ENCODE measurements around the gene STK11IP. TPM values are rescaled to one million over a fixed set of nuclear protein-coding genes. Genes with fewer than 3 reads are reported as not detected.
A peak's percentile ranks its signal among the peaks of the same experiment; 100 is the strongest.

The STK11IP gene
- total and polyA plus RNA-seq, 2 of the 13 experiments (the other 11 are each of a cell fraction or from before 2014, with no cell fraction given) = 12.8 to 24.0 TPM

GRCh38 chr2:219552382-219553167 lies 45.1 kb upstream of the STK11IP start (continued):
- TF ChIP-seq, protein P1, sequence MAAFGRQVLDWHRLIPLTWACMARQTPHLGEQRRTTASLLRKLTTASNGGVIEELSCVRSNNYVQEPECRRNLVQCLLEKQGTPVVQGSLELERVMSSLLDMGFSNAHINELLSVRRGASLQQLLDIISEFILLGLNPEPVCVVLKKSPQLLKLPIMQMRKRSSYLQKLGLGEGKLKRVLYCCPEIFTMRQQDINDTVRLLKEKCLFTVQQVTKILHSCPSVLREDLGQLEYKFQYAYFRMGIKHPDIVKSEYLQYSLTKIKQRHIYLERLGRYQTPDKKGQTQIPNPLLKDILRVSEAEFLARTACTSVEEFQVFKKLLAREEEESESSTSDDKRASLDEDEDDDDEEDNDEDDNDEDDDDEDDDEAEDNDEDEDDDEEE (CRISPR knock-in tag; IDR thresholded peaks at IDR 0.05) = peak; percentile 90
- TF ChIP-seq, protein P2, sequence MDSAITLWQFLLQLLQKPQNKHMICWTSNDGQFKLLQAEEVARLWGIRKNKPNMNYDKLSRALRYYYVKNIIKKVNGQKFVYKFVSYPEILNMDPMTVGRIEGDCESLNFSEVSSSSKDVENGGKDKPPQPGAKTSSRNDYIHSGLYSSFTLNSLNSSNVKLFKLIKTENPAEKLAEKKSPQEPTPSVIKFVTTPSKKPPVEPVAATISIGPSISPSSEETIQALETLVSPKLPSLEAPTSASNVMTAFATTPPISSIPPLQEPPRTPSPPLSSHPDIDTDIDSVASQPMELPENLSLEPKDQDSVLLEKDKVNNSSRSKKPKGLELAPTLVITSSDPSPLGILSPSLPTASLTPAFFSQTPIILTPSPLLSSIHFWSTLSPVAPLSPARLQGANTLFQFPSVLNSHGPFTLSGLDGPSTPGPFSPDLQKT (CRISPR knock-in tag; IDR thresholded peaks at IDR 0.05; ENCODE audit: borderline replicate concordance) = no peak; the same call in 1 of the 2 replicates
- peak; percentile 36 for TF ChIP-seq MNT (IDR thresholded peaks at IDR 0.05)
- TF ChIP-seq, protein P3, sequence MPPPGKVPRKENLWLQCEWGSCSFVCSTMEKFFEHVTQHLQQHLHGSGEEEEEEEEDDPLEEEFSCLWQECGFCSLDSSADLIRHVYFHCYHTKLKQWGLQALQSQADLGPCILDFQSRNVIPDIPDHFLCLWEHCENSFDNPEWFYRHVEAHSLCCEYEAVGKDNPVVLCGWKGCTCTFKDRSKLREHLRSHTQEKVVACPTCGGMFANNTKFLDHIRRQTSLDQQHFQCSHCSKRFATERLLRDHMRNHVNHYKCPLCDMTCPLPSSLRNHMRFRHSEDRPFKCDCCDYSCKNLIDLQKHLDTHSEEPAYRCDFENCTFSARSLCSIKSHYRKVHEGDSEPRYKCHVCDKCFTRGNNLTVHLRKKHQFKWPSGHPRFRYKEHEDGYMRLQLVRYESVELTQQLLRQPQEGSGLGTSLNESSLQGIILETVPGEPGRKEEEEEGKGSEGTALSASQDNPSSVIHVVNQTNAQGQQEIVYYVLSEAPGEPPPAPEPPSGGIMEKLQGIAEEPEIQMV (CRISPR knock-in tag; IDR thresholded peaks at IDR 0.05; ENCODE audit: low read depth) = peak; percentile 88
- peak; percentile 81 for TF ChIP-seq ZNF563 (CRISPR knock-in tag; IDR thresholded peaks at IDR 0.05)
- peak; percentile 15; the same call in 1 of the 2 replicates for TF ChIP-seq HDAC2 (CRISPR knock-in tag; IDR thresholded peaks at IDR 0.05)
- TF ChIP-seq ZSCAN5A (CRISPR knock-in tag; IDR thresholded peaks at IDR 0.05; ENCODE audit: borderline replicate concordance) = no peak
- no peak for TF ChIP-seq ZNF746 (CRISPR knock-in tag; IDR thresholded peaks at IDR 0.05)
- peak; percentile 86 for TF ChIP-seq ZNF441 (CRISPR knock-in tag; IDR thresholded peaks at IDR 0.05; ENCODE audit: borderline replicate concordance)
- TF ChIP-seq, protein P4, sequence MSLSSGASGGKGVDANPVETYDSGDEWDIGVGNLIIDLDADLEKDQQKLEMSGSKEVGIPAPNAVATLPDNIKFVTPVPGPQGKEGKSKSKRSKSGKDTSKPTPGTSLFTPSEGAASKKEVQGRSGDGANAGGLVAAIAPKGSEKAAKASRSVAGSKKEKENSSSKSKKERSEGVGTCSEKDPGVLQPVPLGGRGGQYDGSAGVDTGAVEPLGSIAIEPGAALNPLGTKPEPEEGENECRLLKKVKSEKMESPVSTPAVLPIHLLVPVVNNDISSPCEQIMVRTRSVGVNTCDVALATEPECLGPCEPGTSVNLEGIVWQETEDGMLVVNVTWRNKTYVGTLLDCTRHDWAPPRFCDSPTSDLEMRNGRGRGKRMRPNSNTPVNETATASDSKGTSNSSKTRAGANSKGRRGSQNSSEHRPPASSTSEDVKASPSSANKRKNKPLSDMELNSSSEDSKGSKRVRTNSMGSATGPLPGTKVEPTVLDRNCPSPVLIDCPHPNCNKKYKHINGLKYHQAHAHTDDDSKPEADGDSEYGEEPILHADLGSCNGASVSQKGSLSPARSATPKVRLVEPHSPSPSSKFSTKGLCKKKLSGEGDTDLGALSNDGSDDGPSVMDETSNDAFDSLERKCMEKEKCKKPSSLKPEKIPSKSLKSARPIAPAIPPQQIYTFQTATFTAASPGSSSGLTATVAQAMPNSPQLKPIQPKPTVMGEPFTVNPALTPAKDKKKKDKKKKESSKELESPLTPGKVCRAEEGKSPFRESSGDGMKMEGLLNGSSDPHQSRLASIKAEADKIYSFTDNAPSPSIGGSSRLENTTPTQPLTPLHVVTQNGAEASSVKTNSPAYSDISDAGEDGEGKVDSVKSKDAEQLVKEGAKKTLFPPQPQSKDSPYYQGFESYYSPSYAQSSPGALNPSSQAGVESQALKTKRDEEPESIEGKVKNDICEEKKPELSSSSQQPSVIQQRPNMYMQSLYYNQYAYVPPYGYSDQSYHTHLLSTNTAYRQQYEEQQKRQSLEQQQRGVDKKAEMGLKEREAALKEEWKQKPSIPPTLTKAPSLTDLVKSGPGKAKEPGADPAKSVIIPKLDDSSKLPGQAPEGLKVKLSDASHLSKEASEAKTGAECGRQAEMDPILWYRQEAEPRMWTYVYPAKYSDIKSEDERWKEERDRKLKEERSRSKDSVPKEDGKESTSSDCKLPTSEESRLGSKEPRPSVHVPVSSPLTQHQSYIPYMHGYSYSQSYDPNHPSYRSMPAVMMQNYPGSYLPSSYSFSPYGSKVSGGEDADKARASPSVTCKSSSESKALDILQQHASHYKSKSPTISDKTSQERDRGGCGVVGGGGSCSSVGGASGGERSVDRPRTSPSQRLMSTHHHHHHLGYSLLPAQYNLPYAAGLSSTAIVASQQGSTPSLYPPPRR (CRISPR knock-in tag; IDR thresholded peaks at IDR 0.05; ENCODE audit: borderline replicate concordance) = peak; percentile 61
- TF ChIP-seq ZNF44 (CRISPR knock-in tag; IDR thresholded peaks at IDR 0.05) = peak; percentile 47; the same call in 1 of the 2 replicates
- TF ChIP-seq ZFYVE20 (CRISPR knock-in tag; IDR thresholded peaks at IDR 0.05; ENCODE audit: borderline replicate concordance, low read depth) = 0 out of 2 replicates have a peak, but pooled peaks have one; percentile 63
- TF ChIP-seq MTA3 (CRISPR knock-in tag; IDR thresholded peaks at IDR 0.05) = no peak

Measured in HepG2 (cell line).